ENCODE data around the gene AQP12B. TPM values are rescaled to one million over a fixed set of nuclear protein-coding genes. Genes with fewer than 3 reads are reported as not detected.

Gene AQP12B
- total and polyA plus RNA-seq, 2 of the 13 experiments (the other 11 are each of a cell fraction or from before 2014, with no cell fraction given): not detected

- Histone ChIP-seq H3K9ac (ENCODE audit: insufficient read depth, low read depth, low read length) (no peak overlapping the region), H3K4me2 (ENCODE audit: low read depth, low read length) (no peak overlapping the region), H3K4me1 (ENCODE audit: insufficient read depth, low read length) (no peaks in the 10 kb centered on the region), H4K20me1 (ENCODE audit: insufficient read depth, low read length) (no peaks in the 10 kb centered on the region; the same call in 1 of the 2 replicates), H3K27ac (ENCODE audit: extremely low read length, insufficient read depth, low read length) (no peak overlapping the region), H3K9me3 (ENCODE audit: low read length) (peaks cover 8% of the 10 kb centered on the region), H3K27me3 (ENCODE audit: control insufficient read depth in 1 of 2, insufficient read depth in 2 of 2, low read length in 2 of 2) (peaks cover 46 to 99% of the 10 kb centered on the region in 2 experiments), H2AFZ (ENCODE audit: low read length) (no peak overlapping the region), H3K36me3 (replicated peaks in 1 of 2; ENCODE audit: control insufficient read depth in 1 of 2, insufficient read depth in 2 of 2, low read length in 2 of 2) (no peaks in the 10 kb centered on the region), H3K79me2 (ENCODE audit: insufficient read depth, low read length) (no peaks in the 10 kb centered on the region), H3K4me3 (replicated peaks in 1 of 3; ENCODE audit: insufficient read depth in 1 of 3, low read depth in 2 of 3, low read length in 3 of 3) (no peak overlapping the region)
- 44% methylated on average over 21 of the region's 30 CpGs for WGBS (ENCODE audit: low lambda C conversion rate)
- TF ChIP-seq ZNF431 (CRISPR knock-in tag; IDR thresholded peaks at IDR 0.05; ENCODE audit: borderline replicate concordance, low read depth): no peak
- intact Hi-C loops (cut with micrococcal nuclease; ENCODE audit: unreplicated experiment) (loop anchor here (10.0 kb wide), 1 partner anchor 132 kb away; no protein-coding TSS in a partner anchor), in situ Hi-C loops (cut with HindIII; ENCODE audit: extremely low pct_ligation_motif_present, low pct_unique_long_range_greater_than_20kb) (no loop called here)
- BruUV-seq (replicated peaks): no TSS peak
- CTCF ChIA-PET (ENCODE audit: low intra/inter-chr PET ratio, low total read pairs): no interaction called here
- POLR2A ChIA-PET: no interaction called here
- DNase-seq (ENCODE audit: low spot score): no peak
- no peak for FAIRE-seq
- no peak; the same call in 2 of the 3 replicates for ATAC-seq
These were observed 35.7 kb downstream of the AQP12B start for GRCh38 chr2:240646900-240647502.

GRCh38 chr2:240646176-240646899 is 36.3 kb downstream of the AQP12B start:
- BruUV-seq (replicated peaks): no TSS peak
- H2AFZ ChIP-seq (ENCODE audit: low read length): no peak overlapping the region
- TF ChIP-seq ZBTB21 (CRISPR knock-in tag; IDR thresholded peaks at IDR 0.05) (peak; percentile 76), ZNF282 (IDR thresholded peaks at IDR 0.05; ENCODE audit: partially characterized antibody) (no peak), GABPA (IDR thresholded peaks at IDR 0.05; ENCODE audit: low read depth, low read length) (peak; percentile 16; the same call in 1 of the 2 replicates), GABPA (CRISPR knock-in tag; IDR thresholded peaks at IDR 0.05; ENCODE audit: low read depth) (no peak), HOXA3 (CRISPR knock-in tag; IDR thresholded peaks at IDR 0.05) (0 out of 2 replicates have a peak, but pooled peaks have one; percentile 31), ZNF318 (CRISPR knock-in tag; IDR thresholded peaks at IDR 0.05) (no peak), CREB1 (IDR thresholded peaks at IDR 0.05) (peak; percentile 94), CREB1 (CRISPR knock-in tag; IDR thresholded peaks at IDR 0.05) (no peak)
- DNase-seq (ENCODE audit: low spot score) (no peak), FAIRE-seq (no peak), ATAC-seq (no peak)
- H3K27me3 ChIP-seq (ENCODE audit: control insufficient read depth in 1 of 2, insufficient read depth in 2 of 2, low read length in 2 of 2): peaks cover 46 to 96% of the 10 kb centered on the region in 2 experiments
- H3K36me3 ChIP-seq (replicated peaks in 1 of 2; ENCODE audit: control insufficient read depth in 1 of 2, insufficient read depth in 2 of 2, low read length in 2 of 2): no peaks in the 10 kb centered on the region
- 45% methylated on average over 30 of the region's 36 CpGs for WGBS (ENCODE audit: low lambda C conversion rate)
- POLR2A ChIA-PET: no interaction called here
- peaks cover 3% of the 10 kb centered on the region for H3K9me3 ChIP-seq (ENCODE audit: low read length)
- intact Hi-C loops (cut with micrococcal nuclease; ENCODE audit: unreplicated experiment) (loop anchor here (10.0 kb wide), 1 partner anchor 132 kb away; no protein-coding TSS in a partner anchor), in situ Hi-C loops (cut with HindIII; ENCODE audit: extremely low pct_ligation_motif_present, low pct_unique_long_range_greater_than_20kb) (no loop called here)
- no peaks in the 10 kb centered on the region for H3K79me2 ChIP-seq (ENCODE audit: insufficient read depth, low read length)
- H3K4me3 ChIP-seq (replicated peaks in 1 of 3; ENCODE audit: insufficient read depth in 1 of 3, low read depth in 2 of 3, low read length in 3 of 3): no peak overlapping the region
- no peaks in the 10 kb centered on the region for H3K4me1 ChIP-seq (ENCODE audit: insufficient read depth, low read length)
- CTCF ChIA-PET (ENCODE audit: low intra/inter-chr PET ratio, low total read pairs): no interaction called here
- no peak overlapping the region for H3K9ac ChIP-seq (ENCODE audit: insufficient read depth, low read depth, low read length)
- no peaks in the 10 kb centered on the region; the same call in 1 of the 2 replicates for H4K20me1 ChIP-seq (ENCODE audit: insufficient read depth, low read length)
- no peak overlapping the region for H3K4me2 ChIP-seq (ENCODE audit: low read depth, low read length)
- no peak overlapping the region for H3K27ac ChIP-seq (ENCODE audit: extremely low read length, insufficient read depth, low read length)

Data from HepG2 (cell line).